NCI-H2227 (cell line): Measurements from ENCODE around the gene SLC16A12.
"Not testable (repeated sequence)": the region's sequence is repeated elsewhere in the genome, so short reads cannot be mapped to it uniquely, and the experiment has no call there.

Source experiments
- DNase-seq: peaks from one replicate; lab custom pipeline; 2025; ENCODE audit not compliant: unreplicated experiment; lab: John Stamatoyannopoulos, UW

SLC16A12 gene

DNA sequence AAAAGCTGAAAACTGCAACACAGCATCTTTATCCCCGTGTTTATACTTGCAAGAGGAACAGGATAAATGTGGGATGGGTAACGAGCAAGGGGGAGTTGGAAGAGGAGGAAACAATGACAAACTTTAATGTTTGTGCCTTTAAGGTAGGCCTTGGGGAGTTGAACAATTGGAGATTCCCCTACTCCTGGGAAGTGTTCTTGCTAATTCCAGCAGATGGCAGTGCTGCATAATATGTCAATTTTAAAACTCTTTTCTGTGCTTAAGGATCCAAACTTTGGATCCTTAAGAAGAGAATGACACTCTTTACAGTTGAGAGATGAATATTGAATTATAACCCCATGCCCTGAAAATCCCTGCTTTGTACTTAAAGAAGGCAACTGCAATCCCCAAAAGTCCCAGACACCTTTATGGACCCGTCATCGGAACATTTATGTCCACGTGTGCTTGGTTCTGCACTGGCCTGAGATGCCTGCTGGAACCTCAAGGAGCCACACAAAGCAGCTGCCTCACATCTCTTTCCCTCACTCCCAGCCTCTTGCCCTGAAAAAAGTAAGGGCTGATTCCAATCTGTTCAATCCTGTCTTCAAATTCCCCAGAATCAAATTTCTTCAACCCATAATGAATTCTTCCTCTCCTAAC, 109.0 kb downstream of the SLC16A12 start:
- DNase-seq = peak; percentile 39

DNA sequence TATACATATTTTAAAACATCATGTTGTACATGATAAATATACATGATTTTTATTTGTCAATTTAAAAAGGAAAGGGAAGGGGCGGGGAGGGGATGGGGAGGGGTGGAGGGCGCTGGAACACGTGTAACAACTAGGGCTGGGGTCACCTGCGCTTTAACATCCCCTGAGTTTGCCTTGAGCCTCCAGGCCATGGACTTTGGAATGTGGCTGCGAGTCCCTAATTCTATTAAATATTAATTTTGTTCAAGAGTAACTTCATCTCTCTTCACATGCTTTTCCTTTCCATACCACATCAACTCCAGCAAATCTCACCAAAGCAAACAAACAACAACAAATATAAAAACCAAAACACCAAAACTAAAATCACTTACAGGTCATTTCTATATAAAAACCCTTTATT, 110.4 kb downstream of the SLC16A12 start:
- no peak for DNase-seq

DNA sequence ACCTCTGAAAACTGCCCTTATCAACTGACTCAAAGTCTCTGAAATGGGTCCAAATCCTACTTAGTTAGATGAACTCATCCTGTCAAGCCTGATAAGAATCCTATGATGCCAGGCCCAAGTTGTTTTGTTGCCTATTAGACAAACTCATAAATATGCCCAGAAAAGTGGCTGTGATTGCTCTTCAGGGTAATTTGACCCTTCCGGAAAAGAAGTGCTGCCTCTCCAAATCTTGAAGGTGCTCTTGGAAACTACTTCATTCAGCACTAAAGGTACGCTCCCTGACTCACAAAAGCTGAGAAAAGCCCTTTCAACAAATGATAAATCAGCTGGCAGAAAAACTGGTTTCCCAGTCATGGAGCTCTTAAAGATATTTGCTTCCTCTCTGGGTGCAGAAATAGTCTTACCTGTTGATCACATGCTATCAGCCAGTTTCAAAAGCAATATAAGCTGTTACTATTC, 114.3 kb downstream of the SLC16A12 start:
- no peak for DNase-seq

DNA sequence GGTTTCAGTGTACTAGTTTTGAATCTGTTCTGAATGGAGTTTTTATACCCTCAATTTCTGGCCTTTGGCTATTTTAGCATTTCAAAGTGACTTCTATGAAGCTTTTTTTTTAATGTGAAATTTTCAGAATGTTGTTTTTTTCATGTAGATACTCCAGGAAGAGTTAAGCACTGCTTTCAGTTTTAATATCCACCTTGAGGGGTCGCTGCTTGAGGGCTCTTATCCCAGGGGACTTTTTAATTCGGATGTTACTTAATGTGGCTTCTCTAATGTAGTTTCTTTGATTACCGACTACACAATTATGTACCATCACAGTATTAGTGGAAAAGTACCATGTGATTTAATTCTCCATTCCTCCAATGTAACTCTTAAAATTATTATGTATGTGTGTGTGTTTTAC, 115.8 kb downstream of the SLC16A12 start:
- peak; percentile 2 for DNase-seq

DNA sequence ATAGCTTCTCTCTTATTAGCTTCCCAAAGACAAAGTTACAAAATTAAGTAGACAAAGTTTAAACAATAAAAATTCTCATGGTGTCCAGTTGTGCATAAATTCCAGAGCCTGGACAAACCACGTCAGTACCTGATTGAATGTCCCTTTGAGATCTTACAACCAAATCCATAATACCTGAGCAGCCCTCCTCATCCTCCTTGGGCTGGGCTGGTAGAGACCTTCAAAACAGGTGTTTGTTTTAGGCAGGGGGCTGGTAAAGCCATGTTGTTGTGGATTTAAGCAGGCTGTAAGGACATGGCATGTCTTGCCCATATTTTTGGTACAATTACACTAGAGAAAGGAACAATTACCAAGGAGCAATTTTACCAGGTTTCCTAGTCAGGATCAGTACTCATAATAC, 118.9 kb downstream of the SLC16A12 start:
- no peak for DNase-seq

DNA sequence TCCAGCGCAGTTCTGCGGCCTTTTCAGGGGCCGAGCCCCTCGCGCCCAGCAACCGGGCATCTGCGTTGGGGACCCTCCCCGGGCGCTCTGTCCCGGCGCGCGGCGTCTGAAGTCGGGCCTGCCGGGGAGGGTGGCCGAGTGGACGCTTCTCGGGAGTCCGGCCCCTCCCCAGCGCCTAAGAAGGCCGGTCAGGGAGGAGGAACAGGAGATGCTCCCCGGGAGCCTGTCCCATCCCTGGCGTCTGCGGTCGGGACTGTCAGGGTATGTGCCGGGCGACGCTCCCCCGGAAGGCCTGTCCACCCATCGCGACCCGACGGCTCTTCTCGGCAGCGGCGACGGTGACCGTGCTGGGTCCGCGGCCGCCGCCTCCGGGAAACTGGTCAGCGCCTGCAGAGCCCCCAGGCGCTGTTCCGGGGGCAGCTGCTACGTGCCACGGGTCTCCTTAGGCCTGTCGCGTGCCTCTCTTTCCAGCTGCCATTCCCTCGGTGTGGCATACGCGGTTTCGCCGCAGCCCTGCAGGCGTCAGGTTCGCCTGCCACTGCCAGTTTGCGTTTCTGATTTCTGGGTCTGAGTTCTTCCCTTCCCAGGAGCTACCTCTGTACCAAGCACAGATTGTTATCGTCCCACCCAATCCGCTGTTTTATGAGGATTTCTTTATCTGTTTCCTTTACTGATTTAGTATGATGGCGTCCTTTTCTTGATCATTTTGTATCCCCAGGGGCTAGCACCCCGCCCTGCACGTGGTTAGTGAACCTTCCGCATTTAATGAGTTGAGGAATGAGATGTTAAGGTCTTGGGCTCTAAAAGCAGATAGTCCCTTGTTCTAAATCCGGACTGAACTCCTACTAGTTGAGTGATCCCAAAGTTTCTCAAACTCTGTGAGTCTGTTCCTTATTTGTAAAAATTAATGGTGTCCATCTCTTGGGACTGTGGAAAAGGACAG, 120.2 kb downstream of the SLC16A12 start:
- peak; percentile 48 for DNase-seq

DNA sequence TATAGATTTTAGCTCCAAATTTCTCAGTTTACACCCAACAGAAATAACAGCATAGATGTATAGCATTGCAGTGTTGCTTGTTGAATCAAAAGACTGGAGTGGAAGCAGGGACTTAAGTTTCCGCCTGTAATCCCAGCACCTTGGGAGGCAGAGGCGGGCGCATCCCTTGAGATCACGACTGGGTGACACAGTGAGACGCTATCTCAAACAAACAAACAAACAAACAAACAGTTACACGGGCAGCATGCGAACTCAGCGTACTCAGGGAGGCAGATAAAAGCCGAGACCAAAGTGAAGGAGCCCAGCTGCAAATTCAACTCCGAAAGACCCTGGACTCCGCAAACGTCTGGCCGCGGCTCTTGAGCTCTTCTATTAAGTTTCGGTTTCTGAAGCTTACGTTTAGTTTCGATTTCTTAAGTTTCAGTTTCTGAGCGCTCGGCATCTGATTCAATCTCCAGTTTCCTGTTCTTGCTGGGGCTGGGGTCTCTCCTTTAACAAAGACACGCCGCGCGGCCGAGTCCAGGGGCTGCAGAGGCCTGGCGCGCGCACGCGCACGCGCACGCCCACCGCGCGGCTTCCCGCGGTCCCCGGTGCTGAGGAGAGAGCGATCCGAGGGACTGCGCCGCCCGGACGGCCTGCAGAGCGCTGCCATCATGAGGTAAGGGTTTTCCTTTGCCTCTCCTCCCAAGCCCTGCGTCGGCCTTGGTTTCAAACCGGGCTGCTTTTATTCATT, 121.1 kb downstream of the SLC16A12 start, which contains the start of gene IFIT5:
TSS of gene IFIT5 (plus strand) at position 423 of the 733 bp plus-strand sequence. CDS start at position 654, 231 bp downstream.
- DNase-seq = peak; percentile 80

DNA sequence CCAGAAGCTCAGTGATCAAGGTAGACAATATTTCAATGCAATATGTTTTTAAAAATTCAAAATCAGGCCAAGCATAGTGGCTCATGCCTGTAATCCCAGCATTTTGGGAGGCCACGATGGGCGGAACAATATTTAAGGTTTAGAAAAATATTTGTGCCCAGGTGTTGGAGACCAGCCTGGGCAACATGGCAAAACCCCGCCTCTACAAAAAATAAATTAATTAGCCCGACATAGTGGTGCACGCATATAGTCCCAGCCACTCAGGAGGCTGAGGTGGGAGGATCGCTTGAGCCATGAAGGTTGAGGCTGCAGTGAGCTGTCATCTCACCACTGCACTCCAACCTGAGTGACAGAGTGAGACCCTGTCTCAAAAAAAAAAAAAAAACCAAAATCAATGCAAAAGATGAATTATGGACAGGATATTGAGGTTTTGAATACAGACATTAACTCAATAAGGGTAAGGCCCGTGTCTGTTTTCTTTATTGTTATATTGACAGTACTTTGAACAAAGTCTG, 121.9 kb downstream of the SLC16A12 start:
- no peak for DNase-seq

DNA sequence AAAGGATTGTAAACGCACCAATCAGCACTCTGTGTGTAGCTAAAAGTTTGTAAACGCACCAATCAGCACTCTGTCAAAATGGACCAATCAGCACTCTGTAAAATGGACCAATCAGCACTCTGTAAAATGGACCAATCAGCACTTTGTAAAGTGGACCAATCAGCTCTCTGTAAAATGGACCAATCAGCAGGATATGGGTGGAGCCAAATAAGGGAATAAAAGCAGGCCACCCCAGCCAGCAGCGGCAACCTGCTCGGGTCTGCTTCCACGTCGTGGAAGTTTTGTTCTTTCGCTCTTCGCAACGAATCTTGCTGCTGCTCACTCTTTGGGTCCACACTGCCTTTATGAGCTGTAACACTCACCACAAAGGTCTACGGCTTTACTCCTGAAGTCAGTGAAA, 123.1 kb downstream of the SLC16A12 start:
- DNase-seq = not testable (repeated sequence)

DNA sequence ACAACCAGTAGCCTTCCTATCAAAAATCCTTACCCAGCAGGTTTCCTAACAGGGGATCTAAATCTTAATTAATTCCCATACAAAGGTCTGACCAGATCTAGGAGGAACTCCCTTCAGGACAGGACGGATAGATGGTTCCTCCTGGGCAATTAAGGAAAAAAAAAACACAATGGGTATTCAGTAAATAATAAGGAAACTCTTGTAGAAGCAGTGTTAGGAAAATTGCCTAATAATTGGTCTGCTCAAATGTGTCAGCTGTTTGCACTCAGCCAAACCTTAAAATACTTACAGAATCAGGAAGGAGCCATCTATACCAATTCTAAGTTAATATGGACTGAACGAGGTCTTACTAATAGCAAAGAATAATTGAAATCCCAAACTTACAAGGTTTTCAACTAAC, 124.3 kb downstream of the SLC16A12 start:
- not testable (repeated sequence) for DNase-seq

DNA sequence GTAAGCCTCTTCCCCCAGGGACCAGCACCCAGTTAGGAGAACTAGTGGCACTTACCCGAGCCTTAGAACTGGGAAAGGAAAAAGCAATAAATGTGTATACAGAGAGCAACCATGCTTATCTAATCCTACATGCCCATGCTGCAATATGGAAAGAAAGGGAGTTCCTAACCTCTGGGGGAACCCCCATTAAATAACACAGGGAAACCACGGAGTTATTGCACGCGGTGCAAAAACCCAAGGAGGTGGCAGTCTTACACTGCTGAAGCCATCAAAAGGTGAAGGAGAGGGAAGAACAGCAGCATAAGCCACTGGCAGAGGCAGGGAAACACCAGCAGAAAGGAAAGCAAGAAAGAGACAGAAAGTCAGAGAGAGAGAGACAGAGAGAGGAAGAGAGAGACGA, 124.8 kb downstream of the SLC16A12 start:
- DNase-seq = not testable (repeated sequence)

DNA sequence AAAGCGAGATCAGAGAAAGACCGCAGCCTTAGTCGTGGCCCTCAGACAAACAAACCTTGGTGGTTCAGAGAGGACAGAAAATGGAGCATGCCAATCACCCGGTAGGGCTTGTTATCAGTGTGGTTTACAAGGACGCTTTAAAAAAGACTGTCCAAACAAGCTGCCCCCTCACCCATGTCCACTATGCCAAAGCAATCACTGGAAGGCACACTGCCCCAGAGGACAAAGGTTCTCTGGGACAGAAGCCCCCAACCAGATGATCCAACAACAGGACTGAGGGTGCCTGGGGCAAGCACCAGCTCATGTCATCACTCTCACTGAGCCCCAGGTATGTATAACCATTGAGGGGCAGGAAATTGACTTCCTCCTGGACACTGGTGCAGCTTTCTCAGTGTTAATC, 126.1 kb downstream of the SLC16A12 start:
- not testable (repeated sequence) for DNase-seq

DNA sequence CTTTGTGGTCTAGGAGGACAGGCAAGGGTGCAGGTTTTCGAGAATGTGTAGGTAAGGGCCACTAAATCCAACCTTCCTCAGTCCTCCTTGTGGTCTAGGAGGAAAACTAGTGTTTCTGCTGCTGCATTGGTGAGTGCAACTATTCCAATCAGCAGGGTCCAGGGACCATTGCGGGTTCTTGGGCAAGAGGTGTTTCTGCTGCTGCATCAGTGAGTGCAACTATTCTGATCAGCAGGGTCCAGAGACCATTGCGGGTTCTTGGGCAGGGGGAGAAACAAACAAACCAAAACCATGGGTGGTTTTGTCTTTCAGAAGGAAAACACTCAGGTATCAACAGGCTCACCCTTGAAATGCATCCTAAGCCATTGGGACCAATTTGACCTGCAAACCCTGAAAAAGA, 127.6 kb downstream of the SLC16A12 start:
- not testable (repeated sequence) for DNase-seq

DNA sequence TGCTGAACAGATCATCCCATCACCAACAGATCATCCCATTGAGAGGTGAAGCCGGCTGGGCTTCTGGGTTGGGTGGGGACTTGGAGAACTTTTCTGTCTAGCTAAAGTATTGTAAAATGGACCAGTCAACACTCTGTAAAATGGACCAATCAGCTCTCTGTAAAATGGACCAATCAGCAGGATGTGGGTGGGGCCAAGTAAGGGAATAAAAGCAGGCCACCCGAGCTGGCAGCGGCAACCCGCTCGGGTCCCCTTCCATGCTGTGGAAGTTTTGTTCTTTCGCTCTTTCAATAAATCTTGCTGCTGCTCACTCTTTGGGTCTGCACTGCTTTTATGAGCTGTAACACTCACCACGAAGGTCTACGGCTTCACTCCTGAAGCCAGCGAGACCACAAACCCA, 129.2 kb downstream of the SLC16A12 start:
- DNase-seq = not testable (repeated sequence)

DNA sequence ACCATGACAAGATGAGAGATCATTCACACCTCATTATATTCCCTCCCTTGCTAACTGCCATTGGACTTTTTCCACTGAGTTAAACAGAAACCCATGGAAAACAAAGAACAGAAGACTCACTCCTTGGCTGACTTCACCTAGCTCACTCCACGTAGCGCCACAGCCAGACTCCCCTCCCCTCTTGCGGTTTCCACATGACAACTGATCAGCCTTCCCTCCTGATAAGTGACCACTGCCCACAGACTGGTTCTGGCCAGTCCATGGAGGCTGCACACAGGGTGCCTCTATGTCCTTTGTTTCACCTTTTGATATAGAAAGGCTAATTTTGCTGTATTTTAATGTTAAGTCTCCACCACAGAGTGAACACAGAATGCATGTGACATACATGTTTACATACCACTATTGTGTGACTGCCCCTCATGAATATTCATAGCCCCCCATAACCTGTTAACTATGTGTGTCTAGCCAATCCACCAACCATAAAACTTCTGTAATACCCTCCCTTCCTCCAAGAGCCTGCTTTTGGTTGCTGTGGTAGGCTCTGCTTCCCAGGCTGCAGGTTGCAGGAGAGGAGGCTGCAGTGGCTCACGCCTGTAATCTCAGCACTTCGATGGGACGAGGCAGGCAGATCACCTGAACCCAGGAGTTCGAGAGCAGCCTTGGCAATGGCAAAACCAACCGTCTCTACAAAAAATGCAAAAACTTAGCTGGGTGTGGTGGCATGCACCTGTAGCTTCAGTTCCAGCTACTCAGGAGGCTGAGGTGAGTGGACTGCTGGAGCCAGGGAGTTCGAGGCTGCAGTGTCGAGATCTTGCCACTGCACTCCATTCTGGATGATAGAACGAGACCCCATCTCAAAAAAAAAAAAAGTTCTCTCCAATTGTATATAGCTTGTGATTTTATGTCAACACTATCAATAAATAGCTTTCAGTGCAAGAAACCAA, 131.0 kb downstream of the SLC16A12 start:
- no peak for DNase-seq

DNA sequence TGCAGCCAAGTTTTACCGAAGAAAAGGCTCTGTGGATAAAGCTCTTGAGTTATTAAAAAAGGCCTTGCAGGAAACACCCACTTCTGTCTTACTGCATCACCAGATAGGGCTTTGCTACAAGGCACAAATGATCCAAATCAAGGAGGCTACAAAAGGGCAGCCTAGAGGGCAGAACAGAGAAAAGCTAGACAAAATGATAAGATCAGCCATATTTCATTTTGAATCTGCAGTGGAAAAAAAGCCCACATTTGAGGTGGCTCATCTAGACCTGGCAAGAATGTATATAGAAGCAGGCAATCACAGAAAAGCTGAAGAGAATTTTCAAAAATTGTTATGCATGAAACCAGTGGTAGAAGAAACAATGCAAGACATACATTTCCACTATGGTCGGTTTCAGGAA, 132.4 kb downstream of the SLC16A12 start:
- DNase-seq = no peak

DNA sequence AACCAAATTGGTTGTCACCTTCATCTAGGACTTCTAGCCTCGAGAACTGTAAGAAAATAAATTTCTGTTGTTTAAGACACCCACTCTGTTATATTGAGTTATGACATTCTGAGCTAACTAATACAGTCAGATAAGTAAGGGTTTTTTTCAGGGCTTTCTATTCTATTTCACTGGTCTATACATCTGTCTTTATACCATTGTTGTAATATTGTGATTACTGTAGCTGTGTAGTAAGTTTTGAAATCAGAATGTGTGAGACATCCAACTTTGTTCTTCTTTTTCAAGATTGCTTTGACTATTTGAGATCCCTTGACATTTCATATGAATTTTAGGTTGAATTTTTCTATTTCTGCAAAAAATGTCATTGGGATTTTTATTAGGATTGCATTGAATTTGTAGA, 135.4 kb downstream of the SLC16A12 start:
- DNase-seq = no peak

DNA sequence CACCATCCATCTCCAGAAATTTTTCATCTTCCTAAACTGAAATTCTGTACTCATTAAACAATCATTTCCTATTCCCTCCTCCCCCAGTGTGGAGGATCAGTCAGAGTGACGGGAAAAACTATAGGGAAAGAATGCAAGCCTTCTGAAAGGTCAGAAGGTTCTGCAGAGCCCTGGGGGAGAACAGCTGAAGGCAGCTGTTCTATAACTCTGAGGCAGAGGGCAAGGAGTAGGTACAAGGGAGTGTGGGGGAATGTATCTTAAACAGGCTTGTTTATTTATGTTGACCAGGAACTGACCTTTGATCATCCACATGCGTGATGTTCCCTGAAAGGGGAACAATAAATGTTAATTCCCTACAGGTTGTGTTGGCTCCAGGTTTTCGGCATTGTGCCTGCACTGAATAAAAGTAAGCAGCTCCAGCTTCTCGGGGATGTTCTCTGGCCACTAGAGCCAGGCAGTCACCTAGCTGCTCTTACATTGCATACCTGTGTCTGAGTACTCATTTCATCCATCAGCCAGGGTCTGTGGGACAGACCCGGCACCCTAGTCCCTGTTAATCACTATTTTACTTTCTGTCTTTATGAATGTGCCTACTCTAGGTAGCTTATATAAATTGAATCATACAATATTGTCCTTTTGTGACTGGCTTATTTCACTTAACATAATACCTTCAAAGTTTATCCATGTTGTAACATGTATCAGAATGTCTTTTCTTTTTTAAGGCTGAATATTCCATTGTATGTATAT, 137.2 kb downstream of the SLC16A12 start:
- DNase-seq = no peak

DNA sequence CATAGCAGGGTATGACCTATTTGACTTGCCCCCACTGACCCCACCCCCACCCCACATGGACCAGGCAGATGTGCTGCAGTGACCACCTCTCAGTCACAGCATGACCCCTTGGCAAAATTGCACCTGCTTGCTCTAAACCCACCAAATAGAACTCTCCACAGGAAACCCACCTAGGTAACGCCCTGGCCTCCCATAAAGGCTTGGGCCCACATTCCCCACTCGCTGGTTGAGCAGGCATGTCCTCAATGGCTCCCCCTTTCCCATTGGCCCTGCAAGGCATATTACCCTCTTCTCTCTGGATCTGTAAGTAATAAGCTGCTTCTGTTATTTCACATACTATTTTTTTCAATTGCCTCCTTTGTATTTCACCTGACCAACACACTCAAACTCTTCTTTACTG, 140.3 kb downstream of the SLC16A12 start:
- DNase-seq = no peak
